Keratinocyte (primary cell): ENCODE measurements around the gene PARL. TPM values are rescaled to one million over a fixed set of nuclear protein-coding genes. Genes with fewer than 3 reads are reported as not detected.

Experiments
- DNase-seq: peaks from one replicate; pipeline ENCODE4 v3.0.0-alpha.2; 2011; ENCODE audit warnings: low read depth, missing footprints, low spot score
- FAIRE-seq: peaks from 2 replicates; lab custom pipeline; 2011; peaks lifted over from hg19 to GRCh38; lab: Jason Lieb, UNC
- H2AFZ ChIP-seq: 2 replicates; pipeline ENCODE4 v1.6.0; 2012; ENCODE audit warnings: low read length, control low read depth, inconsistent platforms; ENCODE audit not compliant: control insufficient read depth
- H3K27ac ChIP-seq: 2 replicates; pipeline ENCODE4 v1.5.1; 2011; ENCODE audit warnings: low read length; ENCODE audit not compliant: control insufficient read depth, insufficient read depth
- H3K27me3 ChIP-seq: 3 replicates; pipeline ENCODE4 v1.6.0; 2011; ENCODE audit warnings: low read length; ENCODE audit not compliant: control insufficient read depth, insufficient read depth; ENCODE audit errors: extremely low read depth
- H3K36me3 ChIP-seq, 2 experiments: 2 replicates in 1 of 2; 3 replicates in 1 of 2; pipeline ENCODE4 v1.5.1; 2011; ENCODE audit warnings: low read length in 2 of 2, mild to moderate bottlenecking in 1 of 2; ENCODE audit not compliant: control insufficient read depth in 2 of 2, insufficient read depth in 2 of 2; ENCODE audit errors: extremely low read depth in 1 of 2
- H3K4me1 ChIP-seq: 3 replicates; pipeline ENCODE4 v1.5.1; 2011; ENCODE audit warnings: low read length; ENCODE audit not compliant: control insufficient read depth, insufficient read depth; ENCODE audit errors: extremely low read depth
- H3K4me2 ChIP-seq: 3 replicates; pipeline ENCODE4 v1.6.0; 2011; ENCODE audit warnings: low read depth, low read length; ENCODE audit not compliant: control insufficient read depth, insufficient read depth; ENCODE audit errors: extremely low read depth
- H3K4me3 ChIP-seq, 3 experiments: fragments of 200-600 bp in 1 of 3; sonication (generic) in 1 of 3; 2 replicates in 2 of 3; 3 replicates in 1 of 3; pipeline ENCODE4 v1.5.1; 2011 to 2016; ENCODE audit warnings: low read length in 3 of 3, mild to moderate bottlenecking in 3 of 3, control low read depth in 2 of 3, inconsistent platforms in 1 of 3, low read depth in 1 of 3, mixed read lengths in 1 of 3, mixed run types in 1 of 3, moderate library complexity in 1 of 3; ENCODE audit not compliant: control insufficient read depth in 2 of 3, insufficient read depth in 2 of 3; ENCODE audit errors: extremely low read depth in 1 of 3
- H3K79me2 ChIP-seq: 2 replicates; pipeline ENCODE4 v1.6.0; 2012; ENCODE audit warnings: low read length; ENCODE audit not compliant: control insufficient read depth, insufficient read depth
- H3K9ac ChIP-seq: 3 replicates; pipeline ENCODE4 v1.6.0; 2011; ENCODE audit warnings: low read length; ENCODE audit not compliant: control insufficient read depth, insufficient read depth; ENCODE audit errors: extremely low read depth
- H3K9me1 ChIP-seq: 3 replicates; pipeline ENCODE4 v1.6.0; 2011; ENCODE audit warnings: low read length; ENCODE audit not compliant: control insufficient read depth, insufficient read depth; ENCODE audit errors: extremely low read depth
- H3K9me3 ChIP-seq: 2 replicates; pipeline ENCODE4 v1.5.1; 2012; ENCODE audit warnings: low read depth, low read length; ENCODE audit not compliant: control insufficient read depth
- H4K20me1 ChIP-seq: 3 replicates; pipeline ENCODE4 v1.6.0; 2011; ENCODE audit warnings: low read length; ENCODE audit not compliant: control insufficient read depth, insufficient read depth; ENCODE audit errors: extremely low read depth
- CTCF ChIP-seq, 3 experiments: IDR thresholded peaks in 1 of 3; conservative IDR thresholded peaks in 1 of 3; optimal IDR thresholded peaks in 1 of 3; 2 replicates in 2 of 3; 3 replicates in 1 of 3; pipeline versions ENCODE3 to v1.5.1; 2011; ENCODE audit warnings: low read length in 3 of 3, mild to moderate bottlenecking in 3 of 3, moderate library complexity in 2 of 3, control low read depth in 1 of 3, inconsistent platforms in 1 of 3; ENCODE audit not compliant: insufficient read depth in 2 of 3; ENCODE audit errors: extremely low read depth in 1 of 3
- EZH2 ChIP-seq: IDR thresholded peaks from one replicate; pipeline ENCODE4 v1.6.1; 2012; ENCODE audit warnings: inconsistent platforms, mild to moderate bottlenecking, low read length, moderate library complexity
- dilution Hi-C: fragments of 300-500 bp; cut with MboI; formaldehyde crosslinking; loops from one replicate; pipeline ENCODE4 v1.7.0; 2020; ENCODE audit warnings: low sequenced_read_pairs; ENCODE audit not compliant: extremely low pct_ligation_motif_present
- polyA plus RNA-seq, 5 experiments: library from polyadenylated mRNA; depleted of rRNA in 3 of 5; stranded (reverse) in 3 of 5; stranded (forward) in 1 of 5; unstranded in 1 of 5; fragments of >200 nt; gene quantifications; 1 replicate in 1 of 5; 2 replicates in 3 of 5; 3 replicates in 1 of 5; pipeline versions ENCODE4 v1.2.1 to v1.2.3, GENCODE V29; 2011 to 2012; ENCODE audit warnings: missing spikeins in 2 of 5, low read depth in 1 of 5, low replicate concordance in 1 of 5

The PARL gene
- polyA plus RNA-seq, 1 donor (not counting 4 experiments of a cell fraction or from before 2014, with no cell fraction given): 68.9 TPM

- TF ChIP-seq CTCF (optimal IDR thresholded peaks at IDR 0.05 in 1 of 3, IDR thresholded peaks at IDR 0.05 in 1 of 3, conservative IDR thresholded peaks at IDR 0.05 in 1 of 3; ENCODE audit: extremely low read depth in 1 of 3, insufficient read depth in 2 of 3, low read length in 3 of 3) (peak in 1 of 3 experiments; percentile 6), EZH2 (no peak)
- H3K4me3 ChIP-seq: no peak overlapping the region
- H3K9me3 ChIP-seq: no peaks in the 10 kb centered on the region
- no peak overlapping the region for H3K27ac ChIP-seq
- dilution Hi-C loops: no loop called here
- no peak overlapping the region for H2AFZ ChIP-seq
- H3K9ac ChIP-seq: no peak overlapping the region
- H3K9me1 ChIP-seq: no peaks in the 10 kb centered on the region
- no peaks in the 10 kb centered on the region for H3K4me1 ChIP-seq
- DNase-seq: no peak
- H3K79me2 ChIP-seq: no peaks in the 10 kb centered on the region
- H3K36me3 ChIP-seq: no peaks in the 10 kb centered on the region
- H3K27me3 ChIP-seq: no peaks in the 10 kb centered on the region
- FAIRE-seq: no peak
- no peak overlapping the region for H3K4me2 ChIP-seq
- H4K20me1 ChIP-seq: no peaks in the 10 kb centered on the region
These were observed 13.3 kb upstream of the PARL start for GRCh38 chr3:183898028-183898431.

- no peak overlapping the region for H3K4me2 ChIP-seq
- DNase-seq: no peak
These were observed 12.9 kb upstream of the PARL start for GRCh38 chr3:183897606-183898005.

More at GRCh38 chr3:183897606-183898005, 12.9 kb upstream of the PARL start:
- no peak overlapping the region for H3K4me3 ChIP-seq
- dilution Hi-C loops: no loop called here
- H3K79me2 ChIP-seq: no peaks in the 10 kb centered on the region
- no peaks in the 10 kb centered on the region for H3K36me3 ChIP-seq
- no peak overlapping the region for H2AFZ ChIP-seq
- no peaks in the 10 kb centered on the region for H3K4me1 ChIP-seq
- H4K20me1 ChIP-seq: no peaks in the 10 kb centered on the region
- TF ChIP-seq EZH2 (no peak), CTCF (optimal IDR thresholded peaks at IDR 0.05 in 1 of 3, IDR thresholded peaks at IDR 0.05 in 1 of 3, conservative IDR thresholded peaks at IDR 0.05 in 1 of 3; ENCODE audit: extremely low read depth in 1 of 3, insufficient read depth in 2 of 3, low read length in 3 of 3) (no peak)
- no peaks in the 10 kb centered on the region for H3K9me3 ChIP-seq
- H3K27ac ChIP-seq: no peak overlapping the region
- no peaks in the 10 kb centered on the region for H3K27me3 ChIP-seq
- no peaks in the 10 kb centered on the region for H3K9me1 ChIP-seq
- H3K9ac ChIP-seq: no peak overlapping the region
- FAIRE-seq: no peak
